Hippocampal formation (tissue), 2 donors: ENCODE measurements around the gene PAQR9.

Experiments
- DNase-seq, 2 donors: peaks; one replicate each; lab custom pipeline; 2025; lab: John Stamatoyannopoulos, UW

The PAQR9 gene

GRCh38 chr3:142982038-142982773, 18.7 kb upstream of the PAQR9 start:
- no peak for DNase-seq

DNA sequence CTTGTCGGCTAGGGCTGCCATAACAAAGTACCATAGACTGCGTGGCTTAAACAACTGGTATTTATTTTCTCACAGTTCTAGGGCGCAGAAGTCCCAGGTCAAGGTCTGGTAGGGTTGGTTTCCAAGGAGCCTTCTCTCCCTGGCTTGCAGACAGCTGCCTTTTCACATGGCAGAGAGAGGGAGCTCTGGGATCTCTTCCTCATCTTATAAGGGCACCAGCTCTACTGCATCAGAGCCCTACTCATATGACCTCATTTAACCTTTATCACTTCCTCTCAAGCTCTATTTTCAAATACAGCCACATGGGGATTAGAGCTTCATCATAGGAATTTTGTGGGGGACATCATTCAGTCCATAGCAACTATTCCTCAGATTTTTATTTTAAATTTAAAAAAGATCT, 17.6 kb upstream of the PAQR9 start:
- no peak for DNase-seq

DNA sequence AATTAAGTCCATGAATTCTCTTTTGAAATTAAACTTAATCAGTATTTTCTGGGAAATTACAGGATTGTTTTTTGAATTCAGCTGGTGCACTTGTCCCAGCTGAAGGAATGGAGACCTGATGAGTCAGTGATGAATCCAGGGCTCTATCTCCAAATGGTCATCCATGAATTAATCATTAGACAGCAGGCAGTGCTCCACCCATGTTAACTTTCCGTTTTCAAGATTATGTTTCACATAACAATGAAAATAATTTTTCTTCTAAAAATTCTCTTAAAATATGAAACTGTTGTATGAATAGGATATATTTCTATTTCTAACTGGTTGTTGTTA, 13.9 kb upstream of the PAQR9 start:
- no peak for DNase-seq

DNA sequence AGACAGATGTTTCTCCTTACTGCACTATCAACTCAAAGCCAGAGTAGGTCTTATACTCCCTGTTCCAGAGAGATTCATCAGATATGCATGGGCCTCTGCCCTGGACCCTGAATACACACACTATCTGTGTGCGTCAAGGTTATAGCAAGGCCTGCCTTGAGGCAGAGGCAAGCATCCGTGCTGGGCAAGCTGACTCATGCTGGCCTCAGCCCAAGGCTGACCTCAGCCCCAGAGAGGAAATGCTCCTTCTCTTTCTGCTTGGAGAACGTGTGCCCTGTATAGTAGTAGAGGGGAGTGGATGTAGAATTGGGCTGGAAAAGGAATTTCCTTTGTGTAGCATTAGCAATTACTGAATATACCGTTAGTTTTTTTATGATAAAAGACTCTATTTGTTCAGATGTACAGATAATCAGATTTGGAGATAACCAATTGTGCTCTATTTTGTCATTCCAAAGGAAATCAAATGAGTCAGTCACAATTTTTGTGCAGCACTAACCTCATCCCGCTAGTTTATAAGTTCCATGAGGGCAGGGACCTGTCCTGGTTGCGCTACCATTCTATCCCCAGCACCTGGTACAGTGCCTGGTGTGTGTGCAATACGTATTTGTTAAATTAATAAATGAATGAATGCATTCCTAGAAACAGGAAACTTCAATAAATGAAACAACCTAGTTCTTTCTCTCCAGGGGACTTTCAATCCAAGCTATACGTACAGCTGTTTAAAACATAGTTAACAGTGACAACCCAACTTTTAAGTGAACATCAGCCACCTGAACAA, 13.3 kb upstream of the PAQR9 start:
- DNase-seq, result peak in 1 of 2 donors; percentile 18

GRCh38 chr3:142975316-142975995, 12.0 kb upstream of the PAQR9 start:
- DNase-seq, result no peak

DNA sequence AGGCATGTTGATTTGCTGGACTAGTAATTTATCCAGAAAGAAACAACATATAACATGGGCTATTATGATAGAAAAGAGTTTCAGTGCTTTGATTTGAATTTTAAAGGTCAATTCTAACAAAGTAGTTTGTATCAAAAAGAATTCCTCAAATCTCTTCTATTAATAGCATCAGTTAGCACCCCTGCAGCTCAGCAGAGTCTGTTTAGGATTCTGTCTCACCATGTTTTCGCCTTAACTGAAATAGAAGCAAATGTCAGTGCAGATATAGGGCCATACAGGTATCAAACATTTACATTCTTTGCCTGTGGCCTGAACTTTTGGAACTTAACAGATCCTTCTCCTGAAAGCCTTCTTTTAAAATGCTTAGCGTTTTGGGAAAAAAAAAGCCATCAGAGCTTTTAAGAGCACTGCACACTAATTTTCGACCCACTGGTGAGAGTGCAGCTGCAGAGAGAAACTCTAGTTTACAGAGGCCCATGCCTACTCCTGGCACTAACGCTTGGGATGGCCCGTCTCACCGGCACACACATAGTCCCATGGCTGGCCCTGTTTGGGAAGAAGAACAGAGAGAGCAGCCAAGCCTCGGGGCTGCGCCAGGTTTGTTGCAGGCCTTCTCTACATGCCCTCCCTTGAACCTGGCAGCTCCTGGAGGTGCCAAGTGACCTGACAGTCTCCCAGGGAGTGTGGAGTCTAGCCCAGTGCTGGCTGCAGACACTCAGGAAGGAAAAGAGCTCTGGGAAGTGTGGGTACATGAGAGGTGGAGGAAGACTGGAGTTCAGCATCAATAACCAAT, 9.9 kb upstream of the PAQR9 start:
- peak; percentile 14 to 29 for DNase-seq

- DNase-seq, result no peak
Measured at GRCh38 chr3:142972092-142972753, 8.7 kb upstream of the PAQR9 start.

DNA sequence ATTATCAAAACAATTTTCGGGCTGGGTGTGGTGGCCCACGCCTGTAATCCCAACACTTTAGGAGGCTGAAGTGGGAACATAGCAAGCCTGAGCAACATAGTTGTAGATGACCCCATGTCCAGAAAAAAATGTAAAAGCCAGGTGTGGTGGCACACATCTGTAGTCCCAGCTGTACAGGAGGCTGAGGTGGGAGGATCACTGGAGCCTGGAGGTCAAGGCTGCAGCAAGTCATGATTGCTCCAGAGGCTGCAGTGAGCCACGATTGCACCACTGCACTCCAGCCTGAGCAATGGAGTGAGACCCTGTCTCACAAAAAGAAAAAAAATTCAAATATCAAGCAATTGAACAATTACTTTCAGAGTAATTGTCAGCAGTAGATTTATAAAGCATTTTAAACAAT, 8.0 kb upstream of the PAQR9 start:
- DNase-seq, result no peak

GRCh38 chr3:142968319-142969025, 5.0 kb upstream of the PAQR9 start:
- no peak for DNase-seq

- no peak for DNase-seq
Measured at GRCh38 chr3:142966808-142967207, 3.3 kb upstream of the PAQR9 start.

DNA sequence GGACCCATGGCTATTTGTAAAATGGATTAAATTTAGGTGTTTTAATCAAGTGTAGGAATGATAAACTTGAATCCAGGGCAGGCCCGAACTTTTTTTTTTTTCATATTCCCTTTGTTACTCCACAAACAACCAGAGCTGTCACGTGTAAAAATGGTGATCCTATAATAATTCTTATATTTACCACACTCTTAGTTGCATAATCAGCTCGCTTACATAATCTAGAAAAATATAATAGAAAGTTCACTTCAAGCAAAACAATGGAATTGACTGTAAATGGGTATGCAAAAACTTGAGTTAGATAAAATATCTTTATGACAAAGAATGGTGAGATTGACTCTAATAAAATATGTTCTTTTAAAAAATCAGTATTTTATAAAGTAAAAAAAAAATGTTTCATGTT, 2.1 kb upstream of the PAQR9 start:
- DNase-seq, result no peak

GRCh38 chr3:142963234-142963515, 299 bp downstream of the PAQR9 start:
- no peak for DNase-seq

GRCh38 chr3:142962520-142963233, 797 bp downstream of the PAQR9 start:
- DNase-seq, result no peak

GRCh38 chr3:142962175-142962519, 1.3 kb downstream of the PAQR9 start:
- no peak for DNase-seq

DNA sequence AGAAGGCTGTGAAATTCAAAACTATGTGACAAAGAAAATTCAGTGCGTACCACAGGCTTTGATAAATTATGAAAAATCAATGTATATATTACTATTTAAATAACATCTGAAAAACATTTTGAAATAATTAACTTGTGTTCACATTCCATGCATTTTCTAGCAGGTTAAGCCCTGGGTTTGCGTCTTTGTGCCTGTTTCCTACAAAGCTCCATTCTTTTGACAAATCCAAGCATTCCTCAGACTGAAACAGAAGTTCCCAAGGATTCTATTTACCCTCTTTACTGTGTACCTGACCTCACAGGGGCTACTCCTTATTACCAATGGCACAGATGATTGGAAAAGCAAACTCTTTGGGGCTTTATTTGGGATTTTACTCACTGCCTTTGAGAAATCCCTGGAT, 1.9 kb downstream of the PAQR9 start:
- DNase-seq, result no peak

- DNase-seq, result no peak
Measured at GRCh38 chr3:142960322-142960850, 3.1 kb downstream of the PAQR9 start.

DNA sequence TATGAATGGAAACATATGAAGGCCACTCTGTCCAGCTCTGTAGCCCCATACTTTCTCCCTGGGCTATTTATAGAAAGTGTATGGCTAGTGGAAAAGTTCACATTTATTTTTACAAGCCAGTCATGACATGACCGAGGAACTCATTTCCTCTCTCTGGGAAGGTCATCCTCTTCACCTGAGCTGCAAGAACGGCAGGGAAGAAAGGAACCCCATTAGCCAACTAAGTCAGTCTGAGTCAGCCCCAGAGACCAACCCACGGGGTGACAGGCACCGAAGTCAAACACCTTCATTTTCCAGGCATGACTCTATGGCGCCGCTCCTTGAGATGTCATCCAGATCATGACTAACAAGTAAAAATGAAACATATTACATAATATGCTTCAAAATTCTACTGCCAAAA, 4.8 kb downstream of the PAQR9 start:
- no peak for DNase-seq

DNA sequence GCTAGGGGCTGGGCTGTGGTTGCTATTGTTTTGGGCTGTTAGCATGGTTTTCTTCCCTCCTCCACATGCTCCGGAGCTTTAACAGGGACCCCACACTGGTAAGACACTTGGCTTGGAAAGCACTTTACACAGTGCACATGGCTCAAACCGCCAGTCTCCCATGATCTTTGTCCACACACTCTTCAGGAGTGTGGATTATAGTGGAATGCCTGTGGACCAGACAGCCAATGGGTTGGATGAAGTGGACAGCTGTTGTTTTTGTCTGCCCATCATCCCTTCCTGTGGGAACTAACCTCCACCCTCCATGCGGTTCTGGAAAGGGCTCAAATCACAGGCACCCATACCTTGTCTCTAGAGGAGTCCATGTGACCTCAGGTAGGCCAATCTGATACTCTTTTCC, 10.0 kb downstream of the PAQR9 start:
- no peak for DNase-seq

- no peak for DNase-seq
Measured at GRCh38 chr3:142952272-142953193, 10.9 kb downstream of the PAQR9 start.
